Measurements from ENCODE around the gene GYG1. TPM values are rescaled to one million over a fixed set of nuclear protein-coding genes. Genes with fewer than 3 reads are reported as not detected.

Gene GYG1
- total RNA-seq, 1 experiment from 2014 or later = 75.2 TPM

DNA sequence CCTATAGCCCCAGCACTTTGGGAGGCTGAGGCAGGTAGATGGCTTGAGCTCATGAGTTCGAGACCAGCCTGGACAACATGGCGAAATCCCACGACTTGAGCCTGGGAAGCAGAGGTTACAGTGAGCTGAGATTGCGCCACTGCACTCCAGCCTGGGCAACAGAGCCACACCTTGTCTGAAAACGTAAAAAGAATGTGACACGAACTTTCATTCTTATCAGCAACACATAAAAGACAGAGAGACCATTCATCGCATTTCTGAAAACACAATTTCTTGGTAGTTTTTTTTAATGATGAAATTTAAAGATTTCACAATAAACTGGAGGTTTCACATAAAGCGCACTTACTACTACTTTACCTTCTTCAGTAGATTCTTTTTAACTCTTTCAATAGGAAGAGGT is 76.5 kb downstream of the GYG1 start:
- intact Hi-C loops (cut with micrococcal nuclease; ENCODE audit: unreplicated experiment) = no loop called here
- no peak overlapping the region for H3K4me3 ChIP-seq (ENCODE audit: low read depth in 2 of 2, low read length in 2 of 2)

More for the DNA sequence above, 76.5 kb downstream of the GYG1 start:
- no peak for ATAC-seq
- Histone ChIP-seq H3K36me3 (ENCODE audit: control insufficient read depth, insufficient read depth, low read length) (peaks cover 64% of the 10 kb centered on the region), H3K27ac (ENCODE audit: low read length) (no peak overlapping the region), H3K4me1 (ENCODE audit: control insufficient read depth, insufficient read depth, low read length) (no peaks in the 10 kb centered on the region), H3K9me3 (ENCODE audit: control insufficient read depth, insufficient read depth, low read depth, low read length) (no peaks in the 10 kb centered on the region), H3K27me3 (ENCODE audit: control insufficient read depth, insufficient read depth, low read length) (no peaks in the 10 kb centered on the region)
- TF ChIP-seq TCF7L2 (IDR thresholded peaks at IDR 0.05; ENCODE audit: low read depth, low read length) (no peak), SIN3A (IDR thresholded peaks at IDR 0.05; ENCODE audit: borderline replicate concordance, insufficient read depth, low read depth, low read length) (no peak), POLR2AphosphoS5 (IDR thresholded peaks at IDR 0.05; ENCODE audit: low read depth, low read length) (no peak)
- TF ChIP-seq, protein P1, sequence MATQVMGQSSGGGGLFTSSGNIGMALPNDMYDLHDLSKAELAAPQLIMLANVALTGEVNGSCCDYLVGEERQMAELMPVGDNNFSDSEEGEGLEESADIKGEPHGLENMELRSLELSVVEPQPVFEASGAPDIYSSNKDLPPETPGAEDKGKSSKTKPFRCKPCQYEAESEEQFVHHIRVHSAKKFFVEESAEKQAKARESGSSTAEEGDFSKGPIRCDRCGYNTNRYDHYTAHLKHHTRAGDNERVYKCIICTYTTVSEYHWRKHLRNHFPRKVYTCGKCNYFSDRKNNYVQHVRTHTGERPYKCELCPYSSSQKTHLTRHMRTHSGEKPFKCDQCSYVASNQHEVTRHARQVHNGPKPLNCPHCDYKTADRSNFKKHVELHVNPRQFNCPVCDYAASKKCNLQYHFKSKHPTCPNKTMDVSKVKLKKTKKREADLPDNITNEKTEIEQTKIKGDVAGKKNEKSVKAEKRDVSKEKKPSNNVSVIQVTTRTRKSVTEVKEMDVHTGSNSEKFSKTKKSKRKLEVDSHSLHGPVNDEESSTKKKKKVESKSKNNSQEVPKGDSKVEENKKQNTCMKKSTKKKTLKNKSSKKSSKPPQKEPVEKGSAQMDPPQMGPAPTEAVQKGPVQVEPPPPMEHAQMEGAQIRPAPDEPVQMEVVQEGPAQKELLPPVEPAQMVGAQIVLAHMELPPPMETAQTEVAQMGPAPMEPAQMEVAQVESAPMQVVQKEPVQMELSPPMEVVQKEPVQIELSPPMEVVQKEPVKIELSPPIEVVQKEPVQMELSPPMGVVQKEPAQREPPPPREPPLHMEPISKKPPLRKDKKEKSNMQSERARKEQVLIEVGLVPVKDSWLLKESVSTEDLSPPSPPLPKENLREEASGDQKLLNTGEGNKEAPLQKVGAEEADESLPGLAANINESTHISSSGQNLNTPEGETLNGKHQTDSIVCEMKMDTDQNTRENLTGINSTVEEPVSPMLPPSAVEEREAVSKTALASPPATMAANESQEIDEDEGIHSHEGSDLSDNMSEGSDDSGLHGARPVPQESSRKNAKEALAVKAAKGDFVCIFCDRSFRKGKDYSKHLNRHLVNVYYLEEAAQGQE (IDR thresholded peaks at IDR 0.05; ENCODE audit: insufficient read depth in 1 of 2, low read depth in 2 of 2, low read length in 1 of 2) = no peak
- TF ChIP-seq, protein P2, sequence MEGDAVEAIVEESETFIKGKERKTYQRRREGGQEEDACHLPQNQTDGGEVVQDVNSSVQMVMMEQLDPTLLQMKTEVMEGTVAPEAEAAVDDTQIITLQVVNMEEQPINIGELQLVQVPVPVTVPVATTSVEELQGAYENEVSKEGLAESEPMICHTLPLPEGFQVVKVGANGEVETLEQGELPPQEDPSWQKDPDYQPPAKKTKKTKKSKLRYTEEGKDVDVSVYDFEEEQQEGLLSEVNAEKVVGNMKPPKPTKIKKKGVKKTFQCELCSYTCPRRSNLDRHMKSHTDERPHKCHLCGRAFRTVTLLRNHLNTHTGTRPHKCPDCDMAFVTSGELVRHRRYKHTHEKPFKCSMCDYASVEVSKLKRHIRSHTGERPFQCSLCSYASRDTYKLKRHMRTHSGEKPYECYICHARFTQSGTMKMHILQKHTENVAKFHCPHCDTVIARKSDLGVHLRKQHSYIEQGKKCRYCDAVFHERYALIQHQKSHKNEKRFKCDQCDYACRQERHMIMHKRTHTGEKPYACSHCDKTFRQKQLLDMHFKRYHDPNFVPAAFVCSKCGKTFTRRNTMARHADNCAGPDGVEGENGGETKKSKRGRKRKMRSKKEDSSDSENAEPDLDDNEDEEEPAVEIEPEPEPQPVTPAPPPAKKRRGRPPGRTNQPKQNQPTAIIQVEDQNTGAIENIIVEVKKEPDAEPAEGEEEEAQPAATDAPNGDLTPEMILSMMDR (IDR thresholded peaks at IDR 0.05) = no peak
- no TSS peak for BruUV-seq (replicated peaks)
- no peak for DNase-seq (ENCODE audit: low read depth, low spot score)
- CTCF ChIA-PET = no interaction called here
- POLR2A ChIA-PET = no interaction called here
- in situ Hi-C loops (cut with HindIII; ENCODE audit: low pct_unique_long_range_greater_than_20kb, low sequenced_read_pairs) = no loop called here

Other genes starting within 250 kb of the GYG1 start
- gene CPB1, start 163.7 kb upstream of the GYG1 start, total RNA-seq (2021; ENCODE audit: unreplicated experiment) = 4.4 TPM
- gene CPA3, start 126.2 kb upstream of the GYG1 start, total RNA-seq (2021; ENCODE audit: unreplicated experiment) = not detected
- 106 TPM for gene HLTF, start 95.0 kb downstream of the GYG1 start, total RNA-seq (2021; ENCODE audit: unreplicated experiment)
- 68.0 TPM for gene HPS3, start 138.1 kb downstream of the GYG1 start, total RNA-seq (2021; ENCODE audit: unreplicated experiment)
- gene CP, start 230.3 kb downstream of the GYG1 start, total RNA-seq (2021; ENCODE audit: unreplicated experiment) = 5.8 TPM

All from Panc1 (cell line).